GM23248 (cell line): Measurements from ENCODE around the gene HAPLN1.

Source experiments
- EZH2 ChIP-seq: fragments of 200-600 bp; sonication (generic); IDR thresholded peaks from 2 replicates; pipeline ENCODE4 v1.6.1; 2018; ENCODE audit warnings: antibody characterized with exemption, mild to moderate bottlenecking; ENCODE audit not compliant: insufficient read depth, poor library complexity, severe bottlenecking
- EZH2phosphoT487 ChIP-seq: fragments of 200-600 bp; sonication (generic); IDR thresholded peaks from 2 replicates; pipeline ENCODE4 v1.6.1; 2018; ENCODE audit warnings: antibody characterized with exemption, moderate library complexity, mild to moderate bottlenecking, low read depth; ENCODE audit not compliant: insufficient read depth

DNA sequence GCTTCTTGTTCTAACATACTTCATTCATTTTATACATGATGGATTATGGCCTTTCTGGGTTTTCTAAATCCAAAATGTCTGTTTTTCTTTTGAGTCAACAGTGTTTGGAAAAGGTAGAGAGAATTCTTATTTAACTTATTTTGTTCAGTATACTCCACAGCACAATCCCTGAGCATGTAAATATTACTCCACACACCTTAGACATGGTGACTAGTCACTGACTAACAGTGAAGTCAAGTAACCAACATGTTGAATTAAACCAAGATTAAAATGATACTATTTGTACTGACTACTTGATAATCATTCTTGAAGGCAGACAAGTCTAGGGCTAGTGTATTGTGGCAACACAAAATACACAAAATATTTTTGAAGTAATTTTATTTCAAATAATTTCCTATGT is 55.0 kb downstream of the HAPLN1 start:
- no peak for TF ChIP-seq EZH2
- no peak for TF ChIP-seq EZH2phosphoT487
